ENCODE data around the gene PTPN3.

DNA sequence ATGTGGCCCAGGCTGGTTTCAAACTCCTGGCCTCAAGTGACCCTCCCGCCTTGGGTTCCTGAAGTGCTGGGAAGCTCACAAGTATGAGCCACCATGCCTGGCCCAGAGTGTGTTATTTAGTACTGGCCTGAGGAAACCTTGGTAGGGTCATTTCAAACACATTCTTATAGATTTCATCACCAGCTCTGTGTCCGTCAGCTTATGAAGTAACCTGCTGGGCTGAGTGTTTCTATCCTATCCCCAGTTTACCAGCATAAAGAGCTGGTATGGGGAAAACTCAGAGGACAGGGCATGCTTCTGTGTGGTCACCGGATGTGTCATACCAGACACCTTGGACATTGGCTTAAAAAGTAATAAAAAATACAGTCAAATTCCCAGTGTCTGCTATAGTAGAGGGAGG is 45.3 kb downstream of the PTPN3 start:
- TF ChIP-seq, protein P1, sequence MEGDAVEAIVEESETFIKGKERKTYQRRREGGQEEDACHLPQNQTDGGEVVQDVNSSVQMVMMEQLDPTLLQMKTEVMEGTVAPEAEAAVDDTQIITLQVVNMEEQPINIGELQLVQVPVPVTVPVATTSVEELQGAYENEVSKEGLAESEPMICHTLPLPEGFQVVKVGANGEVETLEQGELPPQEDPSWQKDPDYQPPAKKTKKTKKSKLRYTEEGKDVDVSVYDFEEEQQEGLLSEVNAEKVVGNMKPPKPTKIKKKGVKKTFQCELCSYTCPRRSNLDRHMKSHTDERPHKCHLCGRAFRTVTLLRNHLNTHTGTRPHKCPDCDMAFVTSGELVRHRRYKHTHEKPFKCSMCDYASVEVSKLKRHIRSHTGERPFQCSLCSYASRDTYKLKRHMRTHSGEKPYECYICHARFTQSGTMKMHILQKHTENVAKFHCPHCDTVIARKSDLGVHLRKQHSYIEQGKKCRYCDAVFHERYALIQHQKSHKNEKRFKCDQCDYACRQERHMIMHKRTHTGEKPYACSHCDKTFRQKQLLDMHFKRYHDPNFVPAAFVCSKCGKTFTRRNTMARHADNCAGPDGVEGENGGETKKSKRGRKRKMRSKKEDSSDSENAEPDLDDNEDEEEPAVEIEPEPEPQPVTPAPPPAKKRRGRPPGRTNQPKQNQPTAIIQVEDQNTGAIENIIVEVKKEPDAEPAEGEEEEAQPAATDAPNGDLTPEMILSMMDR (conservative IDR thresholded peaks at IDR 0.05) = no peak
- no peak for TF ChIP-seq EZH2 (IDR thresholded peaks at IDR 0.05; ENCODE audit: low read depth)
